Measurements from ENCODE around the gene TUBA1C.

Gene TUBA1C

DNA sequence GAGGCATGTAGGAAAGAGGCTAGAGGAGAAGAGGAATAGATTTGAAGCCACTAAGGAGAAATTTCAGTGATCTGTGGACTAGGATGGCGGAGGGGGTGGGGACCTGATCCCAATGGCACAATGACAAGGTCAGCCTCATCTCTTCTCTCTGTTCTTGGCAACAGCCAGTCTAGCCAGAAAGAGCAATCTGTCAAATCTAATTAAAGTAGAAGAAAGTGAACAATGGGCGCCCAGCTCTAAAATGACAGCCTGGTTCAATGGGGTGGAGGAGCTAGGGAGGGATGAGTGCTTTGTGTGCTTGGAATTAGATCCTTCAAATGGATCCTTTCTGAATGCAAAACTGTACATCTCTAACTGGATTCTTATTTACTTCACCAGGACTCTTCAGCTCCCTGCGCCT is 37.2 kb upstream of the TUBA1C start:
- TF ChIP-seq, protein P1, sequence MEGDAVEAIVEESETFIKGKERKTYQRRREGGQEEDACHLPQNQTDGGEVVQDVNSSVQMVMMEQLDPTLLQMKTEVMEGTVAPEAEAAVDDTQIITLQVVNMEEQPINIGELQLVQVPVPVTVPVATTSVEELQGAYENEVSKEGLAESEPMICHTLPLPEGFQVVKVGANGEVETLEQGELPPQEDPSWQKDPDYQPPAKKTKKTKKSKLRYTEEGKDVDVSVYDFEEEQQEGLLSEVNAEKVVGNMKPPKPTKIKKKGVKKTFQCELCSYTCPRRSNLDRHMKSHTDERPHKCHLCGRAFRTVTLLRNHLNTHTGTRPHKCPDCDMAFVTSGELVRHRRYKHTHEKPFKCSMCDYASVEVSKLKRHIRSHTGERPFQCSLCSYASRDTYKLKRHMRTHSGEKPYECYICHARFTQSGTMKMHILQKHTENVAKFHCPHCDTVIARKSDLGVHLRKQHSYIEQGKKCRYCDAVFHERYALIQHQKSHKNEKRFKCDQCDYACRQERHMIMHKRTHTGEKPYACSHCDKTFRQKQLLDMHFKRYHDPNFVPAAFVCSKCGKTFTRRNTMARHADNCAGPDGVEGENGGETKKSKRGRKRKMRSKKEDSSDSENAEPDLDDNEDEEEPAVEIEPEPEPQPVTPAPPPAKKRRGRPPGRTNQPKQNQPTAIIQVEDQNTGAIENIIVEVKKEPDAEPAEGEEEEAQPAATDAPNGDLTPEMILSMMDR (conservative IDR thresholded peaks at IDR 0.05; ENCODE audit: low read depth, low read length) = no peak
- DNase-seq (ENCODE audit: low read depth) = no peak

DNA sequence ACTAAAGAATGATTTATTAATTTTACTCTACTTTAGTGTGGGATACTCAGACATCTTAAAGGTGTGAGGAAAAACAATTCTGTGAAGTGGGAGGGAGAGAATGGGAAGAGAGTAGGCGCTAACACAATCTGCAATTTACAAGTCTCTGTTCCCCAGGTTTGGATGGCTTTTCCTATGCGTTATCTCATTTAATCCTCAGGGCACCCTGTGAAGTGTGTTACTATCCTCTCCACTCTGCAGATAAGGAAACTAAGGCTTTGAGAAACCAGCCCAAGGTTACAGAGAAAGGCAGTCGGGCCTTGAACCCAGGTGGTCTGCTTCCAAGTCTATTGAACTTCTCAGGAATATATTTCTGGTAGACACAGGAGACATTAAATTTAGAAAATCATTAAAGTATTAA is 36.2 kb upstream of the TUBA1C start:
- H3K4me3 ChIP-seq (ENCODE audit: low read length) = no peak overlapping the region
- no peak for DNase-seq (ENCODE audit: low read depth)
- TF ChIP-seq, protein P1 (conservative IDR thresholded peaks at IDR 0.05; ENCODE audit: low read depth, low read length) = no peak

More for the DNA sequence above, 37.2 kb upstream of the TUBA1C start:
- H3K4me3 ChIP-seq (ENCODE audit: low read length) = no peak overlapping the region

DNA sequence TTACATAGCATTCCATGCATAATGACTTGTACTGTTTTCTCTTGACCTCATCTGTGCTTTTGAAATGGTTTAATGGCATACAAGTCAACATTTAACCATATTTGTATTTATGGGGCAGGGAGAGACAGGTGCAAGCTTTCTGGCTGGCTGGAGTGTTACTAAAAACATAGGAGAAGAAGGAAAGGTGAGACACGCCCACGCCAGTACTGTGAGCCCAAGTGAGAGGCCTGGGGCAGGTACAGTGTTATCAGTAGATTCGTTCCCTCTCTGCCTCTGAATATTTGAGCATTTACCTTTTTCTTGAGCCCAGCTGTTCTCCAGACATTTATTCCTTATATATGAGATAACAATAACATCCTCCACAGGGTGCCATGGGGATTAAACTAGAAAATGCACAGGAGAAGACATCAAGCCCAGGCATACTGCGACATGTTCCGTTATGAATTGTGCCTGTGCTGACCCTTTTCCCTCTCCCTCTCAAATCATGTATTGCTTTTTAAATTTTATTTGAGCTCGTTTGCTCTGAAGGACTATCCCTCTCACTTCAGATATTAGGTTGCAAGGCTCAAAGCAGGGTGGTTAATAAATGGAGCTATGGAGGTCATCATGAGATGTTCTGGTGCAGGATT is 34.6 kb upstream of the TUBA1C start:
- H3K4me3 ChIP-seq (ENCODE audit: low read length) = no peak overlapping the region
- DNase-seq (ENCODE audit: low read depth) = no peak
- TF ChIP-seq, protein P1 (conservative IDR thresholded peaks at IDR 0.05; ENCODE audit: low read depth, low read length) = no peak

DNA sequence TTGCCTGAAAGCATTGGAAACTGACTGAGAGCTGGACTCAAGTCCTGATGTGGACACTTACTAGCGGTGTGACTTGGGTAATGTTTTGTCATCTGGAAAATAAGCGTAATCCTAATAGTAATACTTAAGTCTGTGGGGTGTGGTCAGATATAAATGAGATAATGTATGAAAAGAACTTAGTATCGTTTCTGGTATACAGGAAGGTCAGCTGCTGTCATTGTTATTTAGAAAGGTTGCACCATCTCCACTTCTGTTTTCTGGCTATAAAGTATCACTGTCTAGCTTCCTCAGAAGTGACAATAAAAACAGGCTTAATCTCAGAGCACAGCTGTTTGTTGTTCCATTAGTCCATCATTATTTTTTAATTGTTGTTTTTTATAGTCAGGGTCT is 34.1 kb upstream of the TUBA1C start:
- TF ChIP-seq, protein P1 (conservative IDR thresholded peaks at IDR 0.05; ENCODE audit: low read depth, low read length) = no peak
- no peak overlapping the region for H3K4me3 ChIP-seq (ENCODE audit: low read length)
- DNase-seq (ENCODE audit: low read depth) = no peak

DNA sequence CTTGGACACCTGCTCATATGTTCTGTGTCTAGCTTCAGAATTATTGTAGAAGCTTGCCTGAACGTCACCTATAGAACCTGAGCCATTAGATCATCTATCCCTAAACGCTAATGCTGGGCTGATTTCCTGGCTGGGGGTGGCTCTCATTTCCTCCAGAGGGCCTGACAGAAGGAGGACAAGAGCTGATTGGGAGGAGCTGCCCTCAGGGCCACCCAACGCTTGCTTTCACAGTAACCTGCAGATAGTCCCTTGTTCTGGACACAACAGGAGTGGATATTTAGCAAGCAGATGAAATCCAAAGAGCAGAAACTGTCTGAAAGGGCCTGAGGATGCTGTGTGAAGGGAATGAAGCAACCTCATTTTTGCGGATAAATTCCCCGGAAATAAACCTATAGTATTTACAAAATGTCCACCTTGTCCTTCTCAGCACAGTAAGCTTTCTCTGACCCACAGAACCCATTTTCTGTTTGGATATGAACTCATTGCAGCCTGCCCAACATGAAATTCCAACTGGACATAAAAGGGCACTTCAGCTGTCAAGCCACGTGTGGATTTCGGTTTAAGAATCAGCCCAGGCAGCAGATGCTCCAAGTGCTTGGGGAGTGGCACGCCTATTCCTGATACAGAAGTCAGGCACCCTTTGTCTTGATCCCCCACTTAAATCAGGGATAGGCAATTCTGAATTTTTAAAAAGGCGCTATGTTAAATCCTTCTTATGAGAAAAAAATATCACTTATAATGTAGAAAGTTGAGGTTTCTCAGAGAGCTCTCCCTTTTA is 32.8 kb upstream of the TUBA1C start:
- no peak for DNase-seq (ENCODE audit: low read depth)
- TF ChIP-seq, protein P1 (conservative IDR thresholded peaks at IDR 0.05; ENCODE audit: low read depth, low read length) = no peak
- H3K4me3 ChIP-seq (ENCODE audit: low read length) = no peak overlapping the region

DNA sequence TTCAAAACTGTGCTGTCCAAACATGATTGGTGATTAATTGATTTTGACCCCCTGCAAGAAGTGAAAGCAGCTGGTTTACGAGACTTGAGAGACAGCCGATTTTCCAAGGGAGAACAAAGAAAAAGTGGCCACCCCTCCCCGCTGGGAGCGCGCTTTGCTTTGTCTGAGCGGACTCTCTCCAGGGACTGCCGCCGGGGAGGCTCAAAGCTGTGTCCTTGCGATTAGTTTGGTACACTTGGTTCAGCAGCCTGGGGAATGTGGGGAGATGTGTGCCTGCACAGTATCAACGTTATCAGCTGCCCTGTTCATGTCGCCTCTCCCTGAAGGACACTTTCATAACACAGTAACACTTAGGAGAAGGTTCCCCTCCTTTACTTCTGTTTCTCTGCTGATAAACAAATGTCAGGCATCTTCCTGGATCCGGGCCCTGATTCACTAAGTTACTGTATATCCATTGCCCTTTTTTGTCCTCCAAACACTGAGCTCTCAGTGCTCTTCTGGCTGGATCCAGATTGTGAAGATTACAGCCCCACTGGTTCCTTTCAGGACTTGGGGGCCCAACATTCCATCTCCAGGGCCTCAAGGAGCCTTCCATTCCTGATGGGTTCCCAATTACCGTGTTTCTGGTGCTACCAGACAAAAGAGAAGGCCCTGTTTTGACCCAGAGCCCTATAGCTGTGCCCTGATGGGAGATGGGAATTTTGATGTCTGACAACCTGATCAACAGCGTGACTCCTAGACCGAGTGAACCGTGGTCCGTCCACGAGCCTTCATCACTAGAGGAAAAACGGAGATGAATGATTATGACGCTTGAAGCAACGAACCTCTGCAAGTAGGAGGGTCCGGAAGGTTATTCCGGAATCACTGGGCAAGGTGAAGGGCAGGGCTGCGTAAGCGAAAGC is 31.7 kb upstream of the TUBA1C start:
- TF ChIP-seq, protein P1 (conservative IDR thresholded peaks at IDR 0.05; ENCODE audit: low read depth, low read length) = no peak
- DNase-seq (ENCODE audit: low read depth) = no peak
- no peak overlapping the region for H3K4me3 ChIP-seq (ENCODE audit: low read length)

Measured in retinal pigment epithelial cell (primary cell).